CD4-positive, alpha-beta T cell (primary cell): ENCODE results near the gene GGTLC1. TPM values are rescaled to one million over a fixed set of nuclear protein-coding genes. Genes with fewer than 3 reads are reported as not detected.
"Not testable (repeated sequence)": the region's sequence is repeated elsewhere in the genome, so short reads cannot be mapped to it uniquely, and the experiment has no call there.

Source experiments
- ATAC-seq: fragments of 200-7000 bp; cut with Tn5 transposase; one replicate; pipeline ENCODE4 v1.10.0; 2022; ENCODE audit warnings: mild to moderate bottlenecking; ENCODE audit not compliant: poor library complexity
- CTCF ChIA-PET: fragments of 350-600 bp; sonication (Branson Sonifier 250); formaldehyde crosslinking; loops from one replicate; lab custom pipeline; 2021; ENCODE audit warnings: antibody characterized with exemption, inconsistent platforms; lab: Charles Lee
- POLR2A ChIA-PET: fragments of 350-600 bp; sonication (Branson Sonifier 250); formaldehyde crosslinking; loops from one replicate; lab custom pipeline; 2021; ENCODE audit warnings: antibody characterized with exemption, inconsistent platforms; lab: Charles Lee
- DNase-seq, 14 experiments: peaks; one replicate each; pipeline ENCODE4 v3.0.0-alpha.2; 2013 to 2020; ENCODE audit warnings: mixed read lengths in 2 of 14
- H3K27ac ChIP-seq, 2 donors: one replicate each; pipeline versions ENCODE4 v1.5.1 to v1.7.0; 2013; ENCODE audit warnings: low read length in 2 of 2, low read depth in 1 of 2, mild to moderate bottlenecking in 1 of 2
- H3K27me3 ChIP-seq, 2 experiments: 1 replicate in 1 of 2; 2 replicates in 1 of 2; pipeline versions ENCODE4 v1.6.1 to v1.7.0; 2013; ENCODE audit warnings: low read length in 2 of 2, control low read depth in 1 of 2, mild to moderate bottlenecking in 1 of 2, moderate library complexity in 1 of 2; ENCODE audit not compliant: insufficient read depth in 2 of 2, control insufficient read depth in 1 of 2
- H3K36me3 ChIP-seq: one replicate; pipeline ENCODE4 v1.6.1; 2013; ENCODE audit warnings: low read length, control low read depth; ENCODE audit not compliant: insufficient read depth
- H3K4me1 ChIP-seq: one replicate; pipeline ENCODE4 v1.6.1; 2013; ENCODE audit warnings: low read length, control low read depth; ENCODE audit not compliant: insufficient read depth
- H3K4me3 ChIP-seq: one replicate; pipeline ENCODE4 v1.5.1; 2013; ENCODE audit warnings: mild to moderate bottlenecking, low read length, moderate library complexity
- H3K9me3 ChIP-seq, 2 experiments: 1 replicate in 1 of 2; 2 replicates in 1 of 2; pipeline versions ENCODE4 v1.6.1 to v1.7.0; 2013; ENCODE audit warnings: low read length in 2 of 2, mild to moderate bottlenecking in 2 of 2, control low read depth in 1 of 2, moderate library complexity in 1 of 2; ENCODE audit not compliant: control insufficient read depth in 1 of 2, insufficient read depth in 1 of 2
- H3K27ac Mint-ChIP-seq: one replicate; pipeline ENCODE4 v1.8.0; 2020; ENCODE audit warnings: mixed read lengths
- H3K27me3 Mint-ChIP-seq: one replicate; pipeline ENCODE4 v1.8.0; 2021; ENCODE audit warnings: mixed read lengths
- H3K36me3 Mint-ChIP-seq: one replicate; pipeline ENCODE4 v1.8.0; 2021; ENCODE audit warnings: low read depth, mixed read lengths
- H3K4me1 Mint-ChIP-seq: one replicate; pipeline ENCODE4 v1.8.0; 2021; ENCODE audit warnings: low read depth, mixed read lengths
- H3K4me3 Mint-ChIP-seq: one replicate; pipeline ENCODE4 v1.8.0; 2020; ENCODE audit warnings: mild to moderate bottlenecking, mixed read lengths
- H3K9me3 Mint-ChIP-seq: one replicate; pipeline ENCODE4 v1.8.0; 2020; ENCODE audit warnings: mixed read lengths
- intact Hi-C, 2 experiments: fragments of 100-400 bp; cut with DNase I in 1 of 2; cut with micrococcal nuclease in 1 of 2; formaldehyde crosslinking; loops; one replicate each; pipeline versions ENCODE4 v1.15.1 to v1.9.0; 2023 to 2025; cut with DNase I, micrococcal nuclease
- total RNA-seq, 174 experiments: library from RNA in 2 of 174; stranded (reverse) in 2 of 174; gene quantifications; one replicate each; pipeline ENCODE4 v1.2.3 and lab custom pipeline; 2021 to 2026
- TF ChIP-seq, protein P1 (sequence below): fragments of 200-600 bp; IDR thresholded peaks from one replicate; pipeline ENCODE4 v1.8.0; 2022; ENCODE audit warnings: antibody characterized with exemption, mild to moderate bottlenecking

The GGTLC1 gene
- total RNA-seq, 2 experiments from 2014 or later = not detected

DNA sequence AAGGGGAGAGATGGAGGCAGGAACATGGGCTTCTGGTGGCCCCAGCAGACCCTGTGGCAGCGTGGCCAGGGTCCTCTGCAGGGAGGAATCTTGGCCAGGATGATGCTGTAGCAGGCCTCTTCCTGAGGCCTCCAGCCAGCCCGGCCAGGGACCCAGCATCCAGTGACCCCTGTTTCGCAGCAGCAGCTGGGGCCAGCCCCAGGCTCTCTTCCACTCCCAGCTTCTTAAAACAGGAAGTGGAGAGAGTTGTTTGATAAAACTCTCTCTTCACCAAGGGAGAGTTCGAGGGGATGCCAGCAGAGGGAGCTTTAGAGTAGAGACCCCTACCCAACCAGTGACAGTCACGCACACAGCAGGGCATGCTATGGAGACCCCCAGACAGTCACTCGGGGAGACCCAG, 10.1 kb downstream of the GGTLC1 start:
- H3K27me3 ChIP-seq, H3K27ac Mint-ChIP-seq, H3K4me3 Mint-ChIP-seq, ATAC-seq, CTCF ChIA-PET, H3K4me3 ChIP-seq, H3K36me3 Mint-ChIP-seq, H3K27me3 Mint-ChIP-seq, DNase-seq, intact Hi-C loops, POLR2A ChIA-PET, H3K27ac ChIP-seq, H3K4me1 ChIP-seq, H3K36me3 ChIP-seq, H3K9me3 ChIP-seq, H3K4me1 Mint-ChIP-seq, H3K9me3 Mint-ChIP-seq: not testable (repeated sequence)

GRCh38 chr20:23974966-23975365, 13.6 kb downstream of the GGTLC1 start:
- H3K4me3 Mint-ChIP-seq = no peak overlapping the region
- H3K27me3 ChIP-seq = no peaks in the 10 kb centered on the region
- H3K9me3 Mint-ChIP-seq = no peaks in the 10 kb centered on the region
- no peaks in the 10 kb centered on the region for H3K36me3 Mint-ChIP-seq
- ChIA-PET CTCF (no interaction called here), POLR2A (no interaction called here)
- H3K36me3 ChIP-seq = no peaks in the 10 kb centered on the region
- H3K4me1 Mint-ChIP-seq = no peaks in the 10 kb centered on the region
- intact Hi-C loops = no loop called here
- no peak overlapping the region for H3K27ac ChIP-seq
- H3K4me3 ChIP-seq = no peak overlapping the region
- H3K9me3 ChIP-seq = no peaks in the 10 kb centered on the region
- ATAC-seq (no peak), DNase-seq (no peak)
- H3K4me1 ChIP-seq = no peaks in the 10 kb centered on the region
- H3K27me3 Mint-ChIP-seq = no peaks in the 10 kb centered on the region
- TF ChIP-seq, protein P1, sequence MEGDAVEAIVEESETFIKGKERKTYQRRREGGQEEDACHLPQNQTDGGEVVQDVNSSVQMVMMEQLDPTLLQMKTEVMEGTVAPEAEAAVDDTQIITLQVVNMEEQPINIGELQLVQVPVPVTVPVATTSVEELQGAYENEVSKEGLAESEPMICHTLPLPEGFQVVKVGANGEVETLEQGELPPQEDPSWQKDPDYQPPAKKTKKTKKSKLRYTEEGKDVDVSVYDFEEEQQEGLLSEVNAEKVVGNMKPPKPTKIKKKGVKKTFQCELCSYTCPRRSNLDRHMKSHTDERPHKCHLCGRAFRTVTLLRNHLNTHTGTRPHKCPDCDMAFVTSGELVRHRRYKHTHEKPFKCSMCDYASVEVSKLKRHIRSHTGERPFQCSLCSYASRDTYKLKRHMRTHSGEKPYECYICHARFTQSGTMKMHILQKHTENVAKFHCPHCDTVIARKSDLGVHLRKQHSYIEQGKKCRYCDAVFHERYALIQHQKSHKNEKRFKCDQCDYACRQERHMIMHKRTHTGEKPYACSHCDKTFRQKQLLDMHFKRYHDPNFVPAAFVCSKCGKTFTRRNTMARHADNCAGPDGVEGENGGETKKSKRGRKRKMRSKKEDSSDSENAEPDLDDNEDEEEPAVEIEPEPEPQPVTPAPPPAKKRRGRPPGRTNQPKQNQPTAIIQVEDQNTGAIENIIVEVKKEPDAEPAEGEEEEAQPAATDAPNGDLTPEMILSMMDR = no peak
- no peak overlapping the region for H3K27ac Mint-ChIP-seq

- CTCF ChIA-PET = no interaction called here
- H3K4me3 Mint-ChIP-seq = no peak overlapping the region
- ATAC-seq (no peak), DNase-seq (no peak)
- Histone ChIP-seq H3K9me3 (no peaks in the 10 kb centered on the region), H3K27me3 (no peaks in the 10 kb centered on the region), H3K4me3 (no peak overlapping the region), H3K27ac (no peak overlapping the region), H3K4me1 (no peaks in the 10 kb centered on the region), H3K36me3 (no peaks in the 10 kb centered on the region)
- intact Hi-C loops = no loop called here
- H3K9me3 Mint-ChIP-seq = peaks cover 2% of the 10 kb centered on the region
- no peaks in the 10 kb centered on the region for H3K27me3 Mint-ChIP-seq
- POLR2A ChIA-PET = no interaction called here
- TF ChIP-seq, protein P1 = no peak
- no peaks in the 10 kb centered on the region for H3K36me3 Mint-ChIP-seq
- H3K4me1 Mint-ChIP-seq = no peaks in the 10 kb centered on the region
- H3K27ac Mint-ChIP-seq = no peak overlapping the region
Observed at GRCh38 chr20:23971310-23971709, 17.3 kb downstream of the GGTLC1 start.

- peaks cover 2% of the 10 kb centered on the region for H3K9me3 Mint-ChIP-seq
- no peaks in the 10 kb centered on the region for H3K4me1 Mint-ChIP-seq
- no peak overlapping the region for H3K4me3 ChIP-seq
- no peaks in the 10 kb centered on the region for H3K27me3 ChIP-seq
- no peak overlapping the region for H3K27ac ChIP-seq
- ChIA-PET POLR2A (no interaction called here), CTCF (no interaction called here)
- intact Hi-C loops = no loop called here
- no peaks in the 10 kb centered on the region for H3K36me3 Mint-ChIP-seq
- TF ChIP-seq, protein P1 = no peak
- no peaks in the 10 kb centered on the region for H3K9me3 ChIP-seq
- no peak overlapping the region for H3K27ac Mint-ChIP-seq
- ATAC-seq (no peak), DNase-seq (no peak)
- no peaks in the 10 kb centered on the region for H3K27me3 Mint-ChIP-seq
- H3K4me3 Mint-ChIP-seq = no peak overlapping the region
- no peaks in the 10 kb centered on the region for H3K4me1 ChIP-seq
- no peaks in the 10 kb centered on the region for H3K36me3 ChIP-seq
Observed at GRCh38 chr20:23970049-23970448, 18.5 kb downstream of the GGTLC1 start.
